ENCODE data around the gene METTL18.
"Not testable (repeated sequence)": the region's sequence is repeated elsewhere in the genome, so short reads cannot be mapped to it uniquely, and the experiment has no call there.

The METTL18 gene

DNA sequence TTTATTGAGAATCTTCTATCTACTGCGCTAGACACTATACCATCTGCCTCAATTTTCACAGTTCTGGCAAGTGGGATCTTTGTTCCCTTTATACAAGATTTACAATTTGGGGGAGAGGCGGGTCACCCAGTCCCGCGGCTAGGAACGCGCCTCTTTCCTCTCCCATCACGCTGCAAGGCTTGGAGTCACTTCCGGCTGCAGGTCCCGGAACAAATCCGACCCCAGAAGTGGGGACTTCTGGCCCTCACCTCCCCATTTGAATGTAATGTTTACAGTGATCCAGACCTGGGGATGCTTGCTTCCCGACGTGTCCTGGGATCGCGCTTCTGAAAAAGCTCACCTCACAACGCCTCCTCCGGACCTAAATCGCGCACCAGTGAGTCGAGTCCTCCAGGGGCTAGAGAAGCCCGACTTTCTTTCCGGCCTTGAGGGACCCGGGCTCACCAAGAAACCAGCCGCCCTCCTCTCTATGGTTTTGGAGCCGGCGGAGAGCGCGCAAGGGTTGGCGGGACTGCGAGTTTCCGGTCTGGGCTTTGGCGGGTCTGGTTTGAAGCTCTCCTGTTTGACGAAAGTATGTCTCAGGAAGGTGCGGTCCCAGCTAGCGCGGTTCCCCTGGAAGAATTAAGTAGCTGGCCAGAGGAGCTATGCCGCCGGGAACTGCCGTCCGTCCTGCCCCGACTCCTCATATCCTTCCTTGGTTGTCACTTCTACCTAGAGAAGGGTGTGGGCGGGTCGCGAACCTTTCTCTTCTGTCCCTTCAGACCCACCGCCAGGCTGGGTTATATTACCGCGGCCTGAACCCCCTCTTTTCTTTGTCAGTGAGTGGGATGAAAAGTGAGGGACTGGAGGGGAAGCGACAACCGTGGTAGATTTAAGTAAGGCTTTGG lies at the start of gene METTL18:
TSS of gene METTL18 (minus strand) at position 378 of the 887 bp plus-strand sequence. CDS start 1,212 bp downstream, outside the sequence.
- DNase-seq = peak; percentile 95

DNA sequence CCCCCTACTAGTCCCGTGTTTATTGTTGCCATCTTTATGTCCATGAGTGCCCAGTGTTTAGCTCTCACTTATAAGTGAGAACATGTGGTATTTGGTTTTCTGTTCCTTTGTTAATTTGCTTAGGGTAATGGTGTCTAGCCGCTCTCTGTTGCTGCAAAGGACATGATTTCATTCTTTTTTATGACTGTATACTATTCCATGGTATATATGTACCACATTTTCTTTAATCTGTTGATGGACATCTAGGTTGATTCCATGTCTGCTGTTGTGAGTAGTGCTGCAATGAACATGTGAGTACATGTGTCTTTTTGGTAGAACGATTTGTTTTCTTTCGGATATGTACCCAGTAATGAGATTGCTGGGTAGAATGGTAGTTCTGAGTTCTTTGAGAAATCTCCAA lies 44.2 kb upstream of the METTL18 start:
- no peak for DNase-seq

DNA sequence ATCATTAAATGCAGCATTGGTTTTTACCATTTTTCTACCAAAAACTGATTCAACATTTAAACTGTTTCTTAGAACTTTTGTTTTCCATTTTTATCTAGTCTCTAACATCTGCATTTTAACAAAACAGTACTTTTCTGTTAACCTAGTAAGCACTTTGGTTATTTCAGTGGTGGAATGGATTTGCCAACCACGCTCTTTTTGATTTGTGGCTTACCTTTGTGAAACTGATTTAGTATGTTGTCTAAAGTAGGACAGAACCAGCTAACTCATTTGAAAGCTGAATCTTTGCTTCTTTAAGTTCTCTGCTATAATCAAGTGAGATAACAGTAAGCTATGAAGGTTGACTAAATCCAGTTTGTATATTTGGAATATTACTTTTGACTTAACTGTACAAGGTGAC lies 41.5 kb upstream of the METTL18 start:
- no peak for DNase-seq

DNA sequence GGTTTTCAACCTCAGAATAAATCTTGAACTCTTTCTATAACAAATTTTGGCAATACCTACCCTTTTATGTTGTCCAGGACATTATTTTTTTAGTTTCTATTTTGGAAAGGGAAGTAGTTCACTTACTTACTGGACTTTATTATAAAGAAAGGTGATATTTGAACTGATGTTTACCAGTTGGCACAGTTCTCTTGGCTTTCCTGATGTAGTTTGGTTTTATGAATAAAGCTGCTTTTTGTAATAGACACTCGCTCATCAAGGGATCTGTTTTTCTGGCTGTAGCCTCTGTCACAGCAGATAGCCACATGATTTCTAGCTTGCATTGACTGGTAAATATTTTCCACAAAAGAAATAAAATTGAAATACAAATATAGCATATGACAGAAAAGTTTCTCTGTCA lies 40.9 kb upstream of the METTL18 start:
- no peak for DNase-seq

DNA sequence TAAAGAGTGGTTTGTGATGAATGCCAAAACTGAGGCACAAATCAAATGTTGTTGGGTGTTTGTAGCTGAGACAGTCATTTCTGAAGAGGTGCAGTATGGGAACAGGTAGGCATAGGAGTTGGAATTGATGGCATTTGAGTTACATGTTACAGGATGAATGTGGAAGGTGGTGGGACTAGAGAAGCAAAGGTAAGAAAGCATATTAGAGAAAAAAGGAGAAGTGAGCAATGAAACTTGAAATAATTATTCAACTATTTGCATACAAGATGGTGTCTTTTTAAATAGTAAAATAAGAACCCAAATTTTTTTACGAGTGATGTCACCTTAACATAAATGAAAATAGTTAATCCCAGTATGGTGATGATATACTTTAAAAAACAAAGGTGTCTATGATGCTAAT lies 40.2 kb upstream of the METTL18 start:
- no peak for DNase-seq

DNA sequence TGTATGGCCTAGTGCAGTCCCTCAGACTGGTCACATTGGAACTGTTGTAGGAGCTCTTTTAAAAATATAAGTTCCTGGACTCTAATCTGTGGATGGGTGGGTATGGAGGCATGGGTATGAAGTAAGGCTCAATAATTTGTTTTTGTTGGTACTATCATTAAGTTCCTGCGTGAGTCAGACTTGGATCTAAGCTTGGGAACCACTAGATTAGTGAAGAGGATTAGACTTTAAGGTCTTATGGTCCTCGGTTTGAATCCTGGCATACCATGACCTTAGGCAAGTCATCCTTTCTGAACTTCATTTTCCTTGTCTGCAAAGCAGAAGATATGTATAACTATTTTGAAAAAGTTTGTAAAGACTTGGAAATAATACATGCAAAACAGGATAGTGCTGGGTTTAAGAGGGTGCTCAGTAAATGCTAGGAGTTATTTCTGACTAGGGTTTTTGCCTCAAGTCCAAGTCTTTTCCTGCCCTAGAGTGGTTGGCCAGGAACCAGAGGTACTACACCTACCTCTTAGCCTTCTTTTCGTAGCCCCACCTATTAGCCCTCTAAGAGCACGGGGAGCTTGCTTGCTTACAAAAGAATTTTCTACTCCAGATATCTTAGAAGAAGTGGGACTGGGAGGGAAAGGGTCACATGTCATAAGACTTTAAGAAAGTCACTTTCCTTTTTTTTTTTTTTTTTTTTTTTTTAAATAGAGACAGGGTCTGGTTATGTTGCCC lies 38.6 kb upstream of the METTL18 start:
- DNase-seq = no peak

DNA sequence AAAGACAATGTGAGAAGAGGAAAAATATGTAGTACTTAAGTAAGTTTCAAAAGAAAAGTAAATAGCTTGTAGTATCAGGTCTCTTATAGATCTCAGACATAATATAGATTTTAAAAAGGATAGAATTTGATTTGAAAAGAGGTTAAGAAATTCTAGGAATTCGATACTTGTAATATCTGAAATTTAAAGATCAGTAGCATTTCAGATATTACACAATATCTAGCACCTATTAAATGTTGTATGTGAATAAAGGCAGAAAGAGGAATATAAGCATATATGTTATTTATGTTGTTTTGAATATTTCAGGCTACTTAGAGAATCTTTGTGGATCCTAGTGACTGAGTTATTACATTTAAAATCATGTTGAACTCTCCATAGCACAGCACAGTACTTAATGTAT lies 35.0 kb upstream of the METTL18 start:
- DNase-seq = no peak

DNA sequence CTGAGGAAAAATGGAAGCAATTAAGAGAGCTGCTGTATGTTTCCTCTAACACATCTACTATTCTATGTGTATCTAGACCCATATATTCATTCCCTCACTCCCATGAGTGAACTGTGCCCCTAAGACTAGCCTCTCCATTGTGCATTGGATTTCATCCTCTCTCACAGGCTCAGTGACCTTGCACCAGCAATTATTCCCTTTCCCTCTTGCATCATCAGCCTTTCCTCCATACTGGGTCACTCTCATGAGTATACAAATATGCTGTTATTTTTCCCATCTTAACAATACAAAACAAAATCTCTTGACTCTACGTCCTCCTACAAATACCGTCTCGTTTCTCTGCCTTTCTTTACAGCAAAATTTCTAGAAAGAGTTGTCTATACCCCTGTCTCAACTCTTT lies 29.4 kb upstream of the METTL18 start:
- no peak for DNase-seq

DNA sequence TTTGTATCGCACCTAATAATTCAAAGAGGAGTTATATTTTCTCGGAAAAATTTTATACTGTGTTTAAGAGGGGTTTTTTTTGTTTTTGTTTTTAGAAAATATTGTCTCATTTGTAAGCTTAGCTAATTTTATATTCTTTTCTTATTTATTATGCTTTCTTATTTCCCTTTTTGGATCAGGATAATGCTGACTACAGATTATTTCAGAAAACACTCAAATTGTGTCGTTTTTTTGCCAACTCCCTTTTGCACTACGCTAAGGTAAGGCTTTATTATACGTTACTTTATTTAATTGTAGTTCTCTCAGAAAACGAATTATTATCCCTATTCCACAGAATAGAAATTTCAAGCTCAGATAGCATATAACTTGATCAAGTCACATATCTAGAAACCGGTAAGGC lies 26.8 kb upstream of the METTL18 start:
- no peak for DNase-seq

DNA sequence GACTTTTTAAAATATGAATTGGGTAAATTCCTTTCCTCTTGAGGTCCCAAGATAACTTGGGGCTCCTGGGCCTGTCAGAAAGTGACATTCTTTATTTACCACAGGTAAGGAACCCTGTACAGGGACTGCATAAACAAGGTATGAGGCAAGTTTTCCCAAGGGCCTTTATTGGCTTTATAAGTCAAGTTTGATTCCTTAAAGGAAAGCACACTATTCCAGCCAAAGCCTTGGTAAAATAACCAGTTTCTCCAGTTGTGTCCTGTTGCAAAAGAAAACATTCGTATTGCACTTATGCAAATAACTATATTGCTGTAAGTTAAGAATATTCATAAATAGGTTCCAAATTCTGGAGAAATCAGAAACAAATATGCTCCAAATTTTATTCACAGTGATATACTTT lies 21.9 kb upstream of the METTL18 start:
- DNase-seq = no peak

DNA sequence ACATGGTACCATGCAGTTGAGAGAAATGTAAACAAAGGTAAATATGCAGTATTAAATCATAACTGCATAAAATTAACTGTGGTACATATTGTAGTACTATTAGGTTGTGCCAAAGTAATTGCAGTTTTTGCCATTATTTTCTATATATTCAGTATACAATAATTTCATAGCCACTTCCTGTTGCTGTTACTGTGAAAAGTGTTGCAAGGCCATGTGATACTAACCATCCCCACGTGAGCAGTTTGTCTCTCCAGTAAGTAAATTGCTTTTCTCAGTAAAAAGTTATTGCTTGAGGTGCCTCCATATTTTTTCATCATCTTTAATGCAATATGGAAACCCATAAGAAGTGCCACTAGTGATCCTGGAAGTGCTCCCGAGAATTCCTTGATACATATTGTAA lies 19.6 kb upstream of the METTL18 start:
- DNase-seq = no peak

DNA sequence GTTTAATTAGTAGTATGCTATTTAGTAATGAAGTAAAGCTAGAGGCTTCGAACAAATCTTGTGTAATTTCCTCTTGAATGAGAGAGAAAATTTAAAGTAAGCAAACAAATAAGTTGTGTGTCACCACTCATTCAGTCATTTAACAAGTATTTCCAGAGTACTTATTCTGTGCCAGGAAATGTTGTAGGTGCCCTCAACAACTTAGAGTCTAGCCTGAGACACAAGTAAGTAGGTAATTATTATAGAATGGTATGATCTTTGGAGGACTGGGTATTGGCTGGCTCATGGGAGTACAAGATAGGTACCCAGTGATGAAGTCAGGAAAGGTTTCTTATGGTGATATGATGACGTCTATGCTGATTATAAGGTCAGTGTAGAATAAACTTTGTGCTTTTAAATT lies 17.4 kb upstream of the METTL18 start:
- DNase-seq = no peak

DNA sequence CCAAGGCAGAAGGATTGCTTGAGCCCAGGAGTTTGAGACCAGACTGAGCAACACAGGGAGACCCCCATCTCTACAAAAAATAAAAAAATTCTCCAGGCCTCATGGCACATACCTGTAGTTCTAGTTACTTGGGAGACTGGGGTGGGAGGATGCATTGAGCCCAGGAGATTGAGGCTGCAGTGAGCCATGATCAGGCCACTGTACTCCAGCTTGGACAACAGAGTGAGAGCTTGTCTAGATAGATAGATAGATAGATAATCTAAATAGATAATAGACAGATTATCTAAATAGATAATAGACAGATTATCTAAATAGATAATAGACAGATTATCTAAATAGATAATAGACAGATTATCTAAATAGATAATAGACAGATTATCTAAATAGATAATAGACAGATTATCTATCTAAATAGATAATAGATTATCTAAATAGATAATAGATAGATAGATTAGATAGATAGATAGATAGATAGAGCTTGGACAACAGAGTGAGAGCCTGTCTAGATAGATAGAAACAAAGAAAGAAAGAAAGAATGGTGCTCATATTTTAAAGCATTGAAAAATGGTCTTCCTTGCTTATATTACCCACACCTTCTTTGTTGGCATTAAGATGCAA lies 16.8 kb upstream of the METTL18 start:
- DNase-seq = not testable (repeated sequence)

DNA sequence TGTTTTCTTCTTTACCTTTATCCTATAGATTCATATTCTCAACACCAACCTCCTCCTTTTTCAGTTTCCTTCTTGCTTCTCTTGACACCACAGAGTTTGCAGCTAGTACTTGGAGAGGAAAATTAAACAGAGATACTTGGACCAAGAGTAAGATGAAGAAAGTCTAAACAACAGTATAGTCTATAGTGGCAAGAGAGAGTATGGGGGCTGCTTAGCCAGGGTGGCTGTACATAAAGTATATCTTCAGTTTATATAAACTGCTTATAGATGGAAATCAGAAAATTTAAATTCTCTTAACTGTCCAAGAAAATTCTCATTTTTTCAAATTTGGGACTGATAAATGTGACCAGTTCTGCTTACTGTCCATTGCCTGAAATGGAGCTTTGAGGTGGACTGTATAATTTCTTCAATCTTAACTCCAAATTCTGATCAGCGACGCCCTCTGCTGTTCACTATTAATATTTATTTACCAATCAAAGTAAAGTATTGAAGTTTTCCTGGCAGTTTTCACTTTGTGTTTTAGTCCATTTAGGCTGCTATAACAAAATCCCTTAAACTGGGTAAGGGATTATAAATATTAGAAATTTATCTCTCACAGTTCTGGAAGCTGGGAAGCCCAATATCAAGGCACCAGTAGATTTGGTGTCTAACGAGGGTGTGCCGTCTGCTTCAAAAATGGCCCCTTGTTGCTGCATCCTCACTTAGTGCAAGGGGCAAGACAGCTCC lies 14.8 kb upstream of the METTL18 start:
- peak; percentile 64 for DNase-seq

DNA sequence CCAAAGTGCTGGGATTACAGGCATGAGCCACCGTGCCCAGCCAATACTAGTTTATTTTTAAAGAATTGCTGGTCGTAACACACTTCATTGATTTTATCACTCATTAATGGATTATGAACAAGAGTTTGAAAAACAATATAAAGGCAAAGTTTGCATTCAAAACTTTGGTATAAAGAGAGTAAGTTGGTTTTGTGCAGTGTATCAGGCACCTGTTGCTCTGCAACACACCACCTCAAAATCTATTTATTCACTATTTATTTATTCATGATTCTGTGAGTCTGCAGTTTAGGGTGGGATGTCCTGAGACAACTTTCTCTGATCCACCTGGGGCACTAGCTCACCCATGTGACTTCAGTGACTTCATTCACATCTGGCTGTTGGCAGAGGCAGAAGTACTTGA lies 10.2 kb upstream of the METTL18 start:
- no peak for DNase-seq

DNA sequence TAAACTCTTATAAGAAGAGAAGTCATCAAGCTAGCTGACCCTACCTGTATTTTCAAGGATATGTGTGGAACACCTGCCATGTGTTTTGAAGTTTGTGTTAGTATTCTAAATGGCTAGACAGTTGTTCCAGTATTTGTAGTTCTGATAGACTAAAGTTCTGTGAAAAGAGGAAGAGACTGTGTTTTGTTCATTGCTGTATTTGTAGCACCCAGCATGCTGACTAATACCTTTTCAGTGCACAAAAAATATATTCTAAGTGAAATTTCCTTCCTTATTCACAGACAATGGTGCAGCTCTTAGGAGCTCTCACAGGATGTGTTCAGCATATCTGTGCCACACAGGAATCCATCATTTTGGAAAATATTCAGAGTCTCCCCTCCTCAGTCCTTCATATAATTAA lies 8.2 kb upstream of the METTL18 start:
- DNase-seq = no peak

DNA sequence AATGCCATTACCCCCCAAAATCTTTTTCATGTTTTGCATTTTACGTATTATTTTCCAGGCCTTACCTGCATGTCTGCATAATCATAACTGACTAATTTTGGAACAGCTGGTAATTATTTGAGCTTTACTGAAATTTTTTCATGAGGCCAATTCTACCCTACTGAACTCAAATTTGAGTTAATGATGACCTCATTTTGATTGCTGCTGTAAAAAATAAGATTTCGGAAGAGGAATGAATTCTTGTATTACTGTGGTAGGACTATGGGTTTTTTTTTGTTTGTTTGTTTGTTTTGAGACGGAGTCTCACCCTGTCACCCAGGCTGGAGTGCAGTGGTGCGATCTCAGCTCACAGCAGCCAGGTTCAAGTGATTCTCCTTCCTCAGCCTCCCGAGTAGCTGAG lies 2.6 kb upstream of the METTL18 start:
- DNase-seq = no peak

DNA sequence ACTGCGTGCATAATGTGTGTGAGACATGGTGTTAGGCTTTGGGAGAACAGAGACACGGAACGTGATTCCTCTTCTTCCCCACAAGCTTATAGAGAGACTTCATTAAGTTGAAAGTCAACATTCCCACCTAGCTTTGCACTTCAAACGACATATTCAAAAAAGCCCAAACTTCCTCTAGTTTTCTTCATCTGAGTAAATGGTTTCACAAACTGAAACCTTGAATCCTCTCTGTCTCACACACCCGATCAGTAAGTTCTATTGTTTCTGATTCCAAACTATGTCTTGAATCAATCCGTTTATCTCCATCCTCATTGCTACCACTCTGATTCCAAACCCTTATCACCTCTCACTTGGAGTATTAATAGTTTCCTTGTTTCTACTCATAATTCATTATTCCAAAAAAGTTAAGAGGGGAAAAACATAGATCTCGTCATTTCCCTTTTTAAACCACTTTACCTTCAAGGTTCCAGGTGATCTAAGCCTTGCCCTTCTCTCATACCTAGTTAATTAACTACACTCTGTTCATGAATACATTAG lies 1.6 kb upstream of the METTL18 start:
- no peak for DNase-seq

DNA sequence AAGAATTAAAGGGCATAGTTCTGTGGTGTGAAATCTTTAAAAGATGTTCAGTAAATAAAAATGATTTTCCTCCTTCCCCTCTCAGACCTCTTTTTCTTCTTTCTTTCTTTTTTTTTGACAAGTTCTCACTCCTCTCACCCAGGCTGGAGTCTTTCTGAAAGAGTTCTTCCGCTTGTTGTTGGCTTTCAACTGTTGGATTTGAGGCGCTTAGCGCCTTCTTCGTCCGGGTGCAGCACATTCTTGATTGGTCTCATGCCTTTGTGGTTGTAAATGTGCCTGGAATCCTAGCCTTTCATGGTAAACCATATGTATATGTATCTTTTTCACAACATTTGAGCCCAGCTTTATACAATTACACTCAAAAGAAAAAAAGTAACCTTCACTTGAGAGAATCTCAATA lies 980 bp upstream of the METTL18 start:
- no peak for DNase-seq

DNA sequence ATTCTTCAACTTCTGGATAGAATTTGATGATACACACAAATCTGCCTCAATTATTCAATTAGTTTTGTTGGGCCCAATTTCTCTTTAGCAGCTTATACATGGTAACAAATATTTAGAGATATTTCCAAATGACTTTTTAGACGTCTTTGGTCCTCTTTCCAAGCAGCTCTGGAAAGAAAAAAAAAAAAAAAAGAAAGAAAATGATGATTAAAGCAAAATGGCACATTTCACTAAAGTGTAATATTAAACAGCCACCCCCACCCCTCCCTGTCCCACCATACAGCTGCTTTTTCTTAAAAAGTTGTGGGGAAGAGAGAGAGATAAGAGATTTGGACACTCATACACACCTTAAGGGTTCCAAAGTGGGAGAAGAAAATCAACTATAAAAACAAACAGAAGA lies 977 bp downstream of the METTL18 start:
- no peak for DNase-seq

DNA sequence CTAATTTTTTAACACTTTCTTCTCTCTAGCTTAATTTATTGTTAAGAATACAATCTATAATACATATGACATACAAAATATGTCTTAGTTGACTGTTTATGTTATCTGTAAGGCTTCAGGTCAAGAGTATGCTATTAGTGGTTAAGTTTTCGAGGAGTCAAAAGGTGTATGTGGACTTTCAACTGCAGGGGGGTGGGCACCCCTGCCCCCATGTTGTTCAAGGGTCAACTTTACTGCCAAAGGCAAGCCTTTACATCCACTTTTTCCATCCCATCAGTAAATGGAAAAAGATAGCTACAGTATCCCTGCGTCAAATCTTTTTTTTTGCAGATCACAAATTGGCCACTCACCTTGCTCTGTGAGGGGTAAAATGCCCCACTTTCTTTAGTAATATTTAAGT lies 6.3 kb downstream of the METTL18 start:
- DNase-seq = no peak

DNA sequence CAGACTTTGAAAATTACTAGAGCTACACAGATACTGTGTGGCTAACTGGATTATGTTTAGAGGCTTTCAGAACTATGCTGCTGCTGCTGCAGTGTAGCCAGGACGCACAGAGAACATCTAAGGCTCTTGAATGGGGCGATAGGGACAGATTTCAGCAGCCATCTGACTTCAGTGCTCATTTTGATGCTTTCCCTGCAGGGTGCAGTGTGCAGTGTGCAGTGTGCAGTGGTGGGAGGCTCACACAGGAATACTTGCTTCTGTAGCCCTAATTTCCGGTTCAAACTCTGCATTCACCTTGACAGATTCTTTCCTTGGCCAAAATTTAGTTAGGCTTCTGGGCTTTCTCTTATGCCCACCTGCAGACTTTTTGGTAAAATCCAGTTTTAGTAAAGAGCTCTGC lies 7.7 kb downstream of the METTL18 start:
- no peak for DNase-seq

DNA sequence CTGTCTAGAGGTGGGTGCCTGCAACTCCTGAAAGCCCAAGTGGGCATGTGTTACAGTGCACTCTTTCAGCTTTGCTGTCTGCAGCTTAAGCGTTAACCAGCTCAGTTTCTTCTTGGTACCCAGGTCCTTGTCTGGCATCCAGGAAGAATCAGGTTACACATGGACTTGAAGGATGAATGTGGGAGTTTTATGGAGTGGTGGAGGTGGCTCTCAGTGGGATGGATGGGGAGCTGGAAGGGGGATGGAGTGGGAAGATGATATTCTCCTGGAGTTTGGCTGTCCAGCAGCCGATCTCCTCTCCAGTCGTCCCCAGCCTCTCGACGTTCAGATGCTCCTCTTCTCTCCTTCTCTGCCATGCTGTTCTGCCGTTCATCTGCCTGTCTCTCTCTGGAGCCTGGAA lies 9.4 kb downstream of the METTL18 start:
- DNase-seq = no peak
